GM06990 (cell line): ENCODE results near the gene LSP1.

Experiments
- DNase-seq: peaks from one replicate; pipeline ENCODE4 v3.0.0-alpha.2; 2011; ENCODE audit not compliant: insufficient read length; ENCODE audit errors: extremely low read depth
- H3K27me3 ChIP-seq: replicated peaks from 2 replicates; pipeline ENCODE4 v1.6.0; 2011; ENCODE audit warnings: low read length; ENCODE audit not compliant: control insufficient read depth, insufficient read depth
- H3K36me3 ChIP-seq: 2 replicates; pipeline ENCODE4 v1.5.1; 2011; ENCODE audit warnings: low read length; ENCODE audit not compliant: control insufficient read depth, insufficient read depth
- H3K4me3 ChIP-seq: replicated peaks from 2 replicates; pipeline ENCODE4 v1.5.1; 2011; ENCODE audit warnings: low read depth, mild to moderate bottlenecking, control low read depth, low read length
- TF ChIP-seq, protein P1 (sequence below): IDR thresholded peaks from 2 replicates; pipeline ENCODE4 v1.5.1; 2011; ENCODE audit warnings: low read length, control low read depth, mild to moderate bottlenecking, inconsistent platforms; ENCODE audit not compliant: insufficient read depth, poor library complexity, severe bottlenecking

Gene LSP1

DNA sequence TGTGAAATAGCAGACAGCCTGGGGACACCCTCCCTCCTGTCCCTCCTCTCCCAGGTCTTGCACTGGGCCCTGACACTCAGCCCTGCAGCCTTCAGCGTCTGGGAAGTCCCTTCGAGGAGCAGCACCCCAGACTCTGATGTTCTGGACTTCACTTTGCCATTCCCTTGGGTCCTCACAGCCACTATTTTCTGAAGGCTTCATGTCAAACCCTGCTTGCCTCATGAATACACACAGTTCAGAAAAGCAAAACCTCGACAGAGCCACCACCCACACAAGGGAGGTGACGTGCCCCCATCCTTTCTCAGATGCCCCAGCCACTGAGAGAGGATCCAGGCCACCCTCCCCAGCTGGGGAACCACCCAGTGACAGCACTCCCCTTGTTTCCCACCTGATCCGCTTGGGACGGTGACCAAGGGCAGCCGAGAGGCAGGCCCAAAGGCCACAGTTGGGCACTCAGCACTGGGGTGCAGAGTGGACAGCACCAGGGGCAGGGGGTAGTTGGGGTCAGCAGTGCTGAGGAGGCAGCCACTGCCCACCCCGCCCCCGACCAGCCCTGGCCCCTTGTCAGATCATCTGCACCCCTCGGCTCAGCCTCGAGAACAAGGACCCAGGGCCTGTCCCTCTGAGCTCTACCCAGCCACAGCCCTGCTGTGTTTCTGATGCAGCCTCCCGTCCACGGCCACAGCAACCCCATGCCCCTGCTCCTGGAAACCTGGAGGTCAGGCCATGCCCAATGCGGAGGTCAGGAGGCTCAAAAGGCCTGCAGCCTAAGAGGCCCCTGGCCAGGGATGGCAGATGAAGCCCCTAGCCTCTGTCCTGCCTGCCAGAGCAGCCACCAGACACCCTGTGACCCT lies 63.5 kb downstream of the LSP1 start:
- no peaks in the 10 kb centered on the region; the same call in 1 of the 2 replicates for H3K27me3 ChIP-seq
- TF ChIP-seq, protein P1, sequence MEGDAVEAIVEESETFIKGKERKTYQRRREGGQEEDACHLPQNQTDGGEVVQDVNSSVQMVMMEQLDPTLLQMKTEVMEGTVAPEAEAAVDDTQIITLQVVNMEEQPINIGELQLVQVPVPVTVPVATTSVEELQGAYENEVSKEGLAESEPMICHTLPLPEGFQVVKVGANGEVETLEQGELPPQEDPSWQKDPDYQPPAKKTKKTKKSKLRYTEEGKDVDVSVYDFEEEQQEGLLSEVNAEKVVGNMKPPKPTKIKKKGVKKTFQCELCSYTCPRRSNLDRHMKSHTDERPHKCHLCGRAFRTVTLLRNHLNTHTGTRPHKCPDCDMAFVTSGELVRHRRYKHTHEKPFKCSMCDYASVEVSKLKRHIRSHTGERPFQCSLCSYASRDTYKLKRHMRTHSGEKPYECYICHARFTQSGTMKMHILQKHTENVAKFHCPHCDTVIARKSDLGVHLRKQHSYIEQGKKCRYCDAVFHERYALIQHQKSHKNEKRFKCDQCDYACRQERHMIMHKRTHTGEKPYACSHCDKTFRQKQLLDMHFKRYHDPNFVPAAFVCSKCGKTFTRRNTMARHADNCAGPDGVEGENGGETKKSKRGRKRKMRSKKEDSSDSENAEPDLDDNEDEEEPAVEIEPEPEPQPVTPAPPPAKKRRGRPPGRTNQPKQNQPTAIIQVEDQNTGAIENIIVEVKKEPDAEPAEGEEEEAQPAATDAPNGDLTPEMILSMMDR = no peak
- H3K36me3 ChIP-seq = no peaks in the 10 kb centered on the region
- H3K4me3 ChIP-seq = no peak overlapping the region
- DNase-seq = no peak

DNA sequence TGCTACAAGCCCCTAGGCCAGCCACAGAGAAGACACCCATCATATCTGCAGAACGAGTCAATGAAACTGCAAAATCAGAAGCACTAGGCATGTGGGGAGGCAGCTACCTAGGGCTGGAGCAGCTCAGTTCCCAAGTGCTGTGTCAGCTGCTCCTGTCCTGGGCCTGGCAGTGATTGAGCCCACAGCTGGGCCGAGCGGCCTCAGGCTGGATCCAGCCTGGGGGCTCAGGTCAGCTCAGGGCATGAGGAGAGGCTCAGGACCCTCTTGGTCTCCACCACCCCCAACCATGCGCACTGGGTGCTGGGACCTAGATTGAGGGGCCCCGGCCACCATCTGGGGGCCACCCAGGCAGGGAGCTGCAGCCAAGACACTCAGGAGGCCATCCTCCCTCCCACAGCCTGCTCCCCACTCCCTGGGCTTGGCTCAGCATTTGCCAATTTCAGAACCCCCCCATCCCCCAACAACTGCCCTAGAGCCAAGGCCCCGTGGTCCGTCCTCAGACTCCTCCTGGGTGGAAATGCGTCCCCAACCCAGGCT lies 64.2 kb downstream of the LSP1 start:
- H3K4me3 ChIP-seq = no peak overlapping the region
- TF ChIP-seq, protein P1 = no peak
- H3K36me3 ChIP-seq = no peaks in the 10 kb centered on the region
- H3K27me3 ChIP-seq = no peaks in the 10 kb centered on the region; the same call in 1 of the 2 replicates
- no peak for DNase-seq

DNA sequence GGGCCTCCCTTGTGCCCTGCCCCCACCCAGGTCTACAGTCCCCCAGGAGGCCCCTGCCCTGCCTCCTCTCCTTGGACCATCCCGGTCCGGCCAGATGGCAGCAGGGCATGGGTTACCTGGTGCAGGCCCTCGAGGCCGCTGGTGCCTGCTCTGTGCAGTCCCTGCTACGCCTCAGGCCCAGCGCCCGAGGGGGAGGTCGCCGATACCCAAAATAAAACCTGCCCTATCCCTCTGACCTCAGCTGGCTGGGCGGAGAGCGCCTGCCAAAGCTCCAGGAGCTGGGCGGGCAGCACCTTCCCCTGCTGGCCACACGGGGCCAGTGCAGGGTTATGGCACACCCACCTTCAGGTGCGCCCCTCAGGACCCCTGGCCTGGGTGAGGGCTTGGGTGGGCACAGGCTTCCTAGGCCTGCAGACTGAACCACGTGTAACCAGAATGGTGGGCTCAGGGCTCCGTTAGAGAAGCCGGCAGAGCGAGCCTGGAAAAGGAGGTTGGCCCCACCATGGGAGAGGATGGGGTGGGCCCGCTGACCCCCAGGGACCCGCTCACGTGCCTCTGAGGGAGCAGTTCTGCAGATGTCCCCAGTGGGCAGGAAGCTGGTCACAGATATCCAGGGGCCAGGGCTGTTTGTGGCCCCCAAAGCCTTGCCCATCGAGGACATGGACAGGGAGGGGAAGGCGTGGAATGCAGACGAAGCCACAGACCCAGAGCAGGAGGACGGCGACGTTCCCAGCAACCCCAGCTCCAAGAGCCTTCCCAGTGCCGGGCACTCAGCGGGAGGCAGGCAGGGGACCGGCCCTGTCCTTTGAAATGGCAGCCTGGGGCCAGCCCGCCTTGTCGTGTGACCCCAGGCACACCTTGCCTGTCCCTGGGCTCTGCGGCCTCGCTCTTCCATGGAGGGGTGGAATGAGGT lies 64.9 kb downstream of the LSP1 start:
- TF ChIP-seq, protein P1 = peak; percentile 69
- Histone ChIP-seq H3K27me3 (no peaks in the 10 kb centered on the region; the same call in 1 of the 2 replicates), H3K36me3 (no peaks in the 10 kb centered on the region), H3K4me3 (no peak overlapping the region)
- DNase-seq = no peak

DNA sequence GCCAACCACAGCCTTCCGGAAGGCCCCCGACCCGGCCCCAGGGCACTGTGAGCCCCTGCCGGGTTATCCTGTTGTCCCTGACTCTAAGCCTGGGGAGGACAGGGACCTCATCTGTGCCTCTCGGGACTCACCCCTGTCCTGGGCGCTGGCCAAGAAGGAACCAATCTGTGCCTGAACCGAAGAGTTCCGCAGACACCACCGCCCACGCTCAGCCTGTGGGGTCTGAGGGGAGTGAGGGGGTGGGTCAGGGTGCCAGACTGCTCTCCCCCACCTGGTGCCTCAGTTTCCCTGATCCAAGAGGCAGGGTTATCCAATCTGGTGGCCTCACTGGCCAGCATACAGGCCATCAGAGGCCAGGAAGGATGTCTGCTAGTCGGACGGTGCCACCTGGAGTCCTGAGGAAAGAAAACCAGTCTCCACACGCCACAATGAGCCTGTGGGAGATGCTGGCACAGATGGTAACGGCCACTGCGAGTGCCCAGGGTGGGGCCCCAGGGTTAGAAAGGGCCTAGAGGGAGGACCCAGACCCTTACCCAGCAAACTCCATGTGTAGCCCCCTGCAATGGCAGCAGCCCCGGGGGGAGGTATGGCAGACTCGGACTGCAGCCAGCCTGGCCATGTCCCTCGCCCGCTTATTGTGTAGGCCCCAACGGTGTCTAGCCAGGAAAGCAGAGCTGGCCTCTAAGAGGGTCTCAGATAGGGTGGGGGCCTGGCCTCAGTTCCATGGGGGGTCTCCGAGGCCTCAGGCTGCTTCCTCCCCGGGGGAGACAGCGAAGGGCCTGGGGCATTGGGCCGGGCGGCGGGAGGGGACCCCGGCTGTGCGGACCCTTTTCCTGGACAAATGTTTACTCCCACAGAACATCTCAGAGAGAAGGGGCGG lies 65.8 kb downstream of the LSP1 start:
- no peak for DNase-seq
- no peaks in the 10 kb centered on the region for H3K36me3 ChIP-seq
- H3K27me3 ChIP-seq = no peaks in the 10 kb centered on the region; the same call in 1 of the 2 replicates
- no peak overlapping the region for H3K4me3 ChIP-seq
- TF ChIP-seq, protein P1 = no peak
